Liver (tissue), 3 donors: Measurements from ENCODE around the gene PTPN14.

Experiments
- ATF3 ChIP-seq: IDR thresholded peaks from 2 replicates; pipeline ENCODE4 v1.6.1; 2016; ENCODE audit warnings: antibody characterized with exemption
- GABPA ChIP-seq, 2 donors: IDR thresholded peaks in 1 of 2; conservative IDR thresholded peaks in 1 of 2; 2 replicates each; pipeline ENCODE4 v1.6.1; 2016; ENCODE audit warnings: antibody characterized with exemption in 2 of 2, mild to moderate bottlenecking in 1 of 2, moderate library complexity in 1 of 2
- JUND ChIP-seq, 2 donors: IDR thresholded peaks; 2 replicates each; pipeline ENCODE4 v1.6.1; 2016; ENCODE audit warnings: antibody characterized with exemption in 2 of 2
- MAX ChIP-seq: IDR thresholded peaks from 2 replicates; pipeline ENCODE4 v1.6.1; 2016; ENCODE audit warnings: antibody characterized with exemption
- RAD21 ChIP-seq, 2 donors: IDR thresholded peaks; 2 replicates each; pipeline ENCODE4 v1.6.1; 2016; ENCODE audit warnings: antibody characterized with exemption in 2 of 2, mild to moderate bottlenecking in 2 of 2
- TAF1 ChIP-seq: conservative IDR thresholded peaks from 2 replicates; pipeline ENCODE4 v1.6.1; 2016; ENCODE audit warnings: antibody characterized with exemption, mild to moderate bottlenecking
- YY1 ChIP-seq: IDR thresholded peaks from 2 replicates; pipeline ENCODE4 v1.6.1; 2016; ENCODE audit warnings: antibody characterized with exemption, mild to moderate bottlenecking
- ZBTB33 ChIP-seq: IDR thresholded peaks from 2 replicates; pipeline ENCODE4 v1.6.1; 2016; ENCODE audit warnings: antibody characterized with exemption
- TF ChIP-seq, protein P1 (sequence below): fragments of 150-350 bp; IDR thresholded peaks from 2 replicates; pipeline ENCODE4 v1.5.1; 2017; ENCODE audit warnings: improper control_type of control experiment, low read depth, low read length; ENCODE audit not compliant: missing input control
- TF ChIP-seq, protein P2 (sequence below): IDR thresholded peaks from 2 replicates; pipeline ENCODE4 v1.6.1; 2016; ENCODE audit warnings: antibody characterized with exemption, mild to moderate bottlenecking
- donor health status: healthy.
- donor health status: healthy.

GRCh38 chr1:214391873-214392645 lies 159.3 kb downstream of the PTPN14 start:
- TF ChIP-seq, protein P1, sequence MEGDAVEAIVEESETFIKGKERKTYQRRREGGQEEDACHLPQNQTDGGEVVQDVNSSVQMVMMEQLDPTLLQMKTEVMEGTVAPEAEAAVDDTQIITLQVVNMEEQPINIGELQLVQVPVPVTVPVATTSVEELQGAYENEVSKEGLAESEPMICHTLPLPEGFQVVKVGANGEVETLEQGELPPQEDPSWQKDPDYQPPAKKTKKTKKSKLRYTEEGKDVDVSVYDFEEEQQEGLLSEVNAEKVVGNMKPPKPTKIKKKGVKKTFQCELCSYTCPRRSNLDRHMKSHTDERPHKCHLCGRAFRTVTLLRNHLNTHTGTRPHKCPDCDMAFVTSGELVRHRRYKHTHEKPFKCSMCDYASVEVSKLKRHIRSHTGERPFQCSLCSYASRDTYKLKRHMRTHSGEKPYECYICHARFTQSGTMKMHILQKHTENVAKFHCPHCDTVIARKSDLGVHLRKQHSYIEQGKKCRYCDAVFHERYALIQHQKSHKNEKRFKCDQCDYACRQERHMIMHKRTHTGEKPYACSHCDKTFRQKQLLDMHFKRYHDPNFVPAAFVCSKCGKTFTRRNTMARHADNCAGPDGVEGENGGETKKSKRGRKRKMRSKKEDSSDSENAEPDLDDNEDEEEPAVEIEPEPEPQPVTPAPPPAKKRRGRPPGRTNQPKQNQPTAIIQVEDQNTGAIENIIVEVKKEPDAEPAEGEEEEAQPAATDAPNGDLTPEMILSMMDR: no peak
- TF ChIP-seq ATF3 (no peak), MAX (no peak), ZBTB33 (no peak), JUND (IDR thresholded peaks at IDR 0.05) (no peak), GABPA (IDR thresholded peaks at IDR 0.05 in 1 of 2, conservative IDR thresholded peaks at IDR 0.05 in 1 of 2) (no peak), RAD21 (IDR thresholded peaks at IDR 0.05) (no peak), TAF1 (no peak), YY1 (no peak)
- TF ChIP-seq, protein P2, sequence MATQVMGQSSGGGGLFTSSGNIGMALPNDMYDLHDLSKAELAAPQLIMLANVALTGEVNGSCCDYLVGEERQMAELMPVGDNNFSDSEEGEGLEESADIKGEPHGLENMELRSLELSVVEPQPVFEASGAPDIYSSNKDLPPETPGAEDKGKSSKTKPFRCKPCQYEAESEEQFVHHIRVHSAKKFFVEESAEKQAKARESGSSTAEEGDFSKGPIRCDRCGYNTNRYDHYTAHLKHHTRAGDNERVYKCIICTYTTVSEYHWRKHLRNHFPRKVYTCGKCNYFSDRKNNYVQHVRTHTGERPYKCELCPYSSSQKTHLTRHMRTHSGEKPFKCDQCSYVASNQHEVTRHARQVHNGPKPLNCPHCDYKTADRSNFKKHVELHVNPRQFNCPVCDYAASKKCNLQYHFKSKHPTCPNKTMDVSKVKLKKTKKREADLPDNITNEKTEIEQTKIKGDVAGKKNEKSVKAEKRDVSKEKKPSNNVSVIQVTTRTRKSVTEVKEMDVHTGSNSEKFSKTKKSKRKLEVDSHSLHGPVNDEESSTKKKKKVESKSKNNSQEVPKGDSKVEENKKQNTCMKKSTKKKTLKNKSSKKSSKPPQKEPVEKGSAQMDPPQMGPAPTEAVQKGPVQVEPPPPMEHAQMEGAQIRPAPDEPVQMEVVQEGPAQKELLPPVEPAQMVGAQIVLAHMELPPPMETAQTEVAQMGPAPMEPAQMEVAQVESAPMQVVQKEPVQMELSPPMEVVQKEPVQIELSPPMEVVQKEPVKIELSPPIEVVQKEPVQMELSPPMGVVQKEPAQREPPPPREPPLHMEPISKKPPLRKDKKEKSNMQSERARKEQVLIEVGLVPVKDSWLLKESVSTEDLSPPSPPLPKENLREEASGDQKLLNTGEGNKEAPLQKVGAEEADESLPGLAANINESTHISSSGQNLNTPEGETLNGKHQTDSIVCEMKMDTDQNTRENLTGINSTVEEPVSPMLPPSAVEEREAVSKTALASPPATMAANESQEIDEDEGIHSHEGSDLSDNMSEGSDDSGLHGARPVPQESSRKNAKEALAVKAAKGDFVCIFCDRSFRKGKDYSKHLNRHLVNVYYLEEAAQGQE: no peak
